Measurements from ENCODE around the gene ADORA3.
"Not testable (repeated sequence)": the region's sequence is repeated elsewhere in the genome, so short reads cannot be mapped to it uniquely, and the experiment has no call there.

The ADORA3 gene

GRCh38 chr1:111503585-111504060 is at the start of gene ADORA3, which contains the start of gene TMIGD3:
ADORA3 (minus strand) TSS chr1:111503633; CDS start chr1:111503354, 279 bp downstream.
TMIGD3 (minus strand) TSS chr1:111503633; CDS start chr1:111503354, 279 bp downstream.
- peak in 2 of 14 donors; percentile 35 to 52 for DNase-seq

- no peak for DNase-seq
Measured at GRCh38 chr1:111553196-111553595, 49.8 kb upstream of the ADORA3 start.

GRCh38 chr1:111552587-111552986 is 49.2 kb upstream of the ADORA3 start:
- DNase-seq = no peak

- DNase-seq = no peak
Measured at GRCh38 chr1:111551623-111552411, 48.4 kb upstream of the ADORA3 start.

- DNase-seq = not testable (repeated sequence)
Measured at GRCh38 chr1:111547786-111548185, 44.4 kb upstream of the ADORA3 start.

- DNase-seq = no peak
Measured at GRCh38 chr1:111542187-111542586, 38.8 kb upstream of the ADORA3 start.

- no peak for DNase-seq
Measured at GRCh38 chr1:111541721-111542120, 38.3 kb upstream of the ADORA3 start.

GRCh38 chr1:111540928-111541327 is 37.5 kb upstream of the ADORA3 start:
- no peak for DNase-seq

GRCh38 chr1:111538343-111539025 is 35.1 kb upstream of the ADORA3 start:
- DNase-seq = no peak

GRCh38 chr1:111535256-111536191 is 32.1 kb upstream of the ADORA3 start:
- DNase-seq = peak in 6 of 14 donors; percentile 24 to 64 (median 36)

- no peak for DNase-seq
Measured at GRCh38 chr1:111520053-111520452, 16.6 kb upstream of the ADORA3 start.

GRCh38 chr1:111517469-111518225 is 14.2 kb upstream of the ADORA3 start:
- DNase-seq = no peak

- peak in 8 of 14 donors; percentile 24 to 67 (median 54) for DNase-seq
Measured at GRCh38 chr1:111516005-111516535, 12.6 kb upstream of the ADORA3 start.

- DNase-seq = peak in 6 of 14 donors; percentile 39 to 68 (median 51)
Measured at GRCh38 chr1:111515291-111516004, 12.0 kb upstream of the ADORA3 start.

GRCh38 chr1:111513410-111514020 is 10.1 kb upstream of the ADORA3 start:
- peak in 9 of 14 donors; percentile 23 to 70 (median 54) for DNase-seq

GRCh38 chr1:111512931-111513330 is 9.5 kb upstream of the ADORA3 start:
- DNase-seq = no peak

- no peak for DNase-seq
Measured at GRCh38 chr1:111512132-111512889, 8.9 kb upstream of the ADORA3 start.

- DNase-seq = no peak
Measured at GRCh38 chr1:111511370-111511769, 7.9 kb upstream of the ADORA3 start.

GRCh38 chr1:111509997-111510375 is 6.6 kb upstream of the ADORA3 start:
- peak in 2 of 14 donors; percentile 41 to 48 for DNase-seq
